Cardiac fibroblast (primary cell): Measurements from ENCODE around the gene TBC1D5.

ENCODE experiments used
- DNase-seq, 2 donors: peaks; one replicate each; pipeline versions ENCODE4 v3.0.0 to v3.0.0-alpha.2; 2010; ENCODE audit warnings: low read depth in 2 of 2
- H3K4me3 ChIP-seq, 2 donors: replicated peaks in 1 of 2; 1 replicate in 1 of 2; 2 replicates in 1 of 2; pipeline ENCODE4 v1.5.1; 2011; ENCODE audit warnings: low read depth in 2 of 2, low read length in 2 of 2, mild to moderate bottlenecking in 2 of 2, moderate library complexity in 1 of 2
- TF ChIP-seq, protein P1 (sequence below): IDR thresholded peaks from one replicate; pipeline ENCODE4 v1.5.1; 2011; ENCODE audit warnings: low read depth, mild to moderate bottlenecking, low read length, inconsistent platforms

The TBC1D5 gene

GRCh38 chr3:17188378-17188777, 554.1 kb downstream of the TBC1D5 start:
- H3K4me3 ChIP-seq = no peak overlapping the region
- TF ChIP-seq, protein P1, sequence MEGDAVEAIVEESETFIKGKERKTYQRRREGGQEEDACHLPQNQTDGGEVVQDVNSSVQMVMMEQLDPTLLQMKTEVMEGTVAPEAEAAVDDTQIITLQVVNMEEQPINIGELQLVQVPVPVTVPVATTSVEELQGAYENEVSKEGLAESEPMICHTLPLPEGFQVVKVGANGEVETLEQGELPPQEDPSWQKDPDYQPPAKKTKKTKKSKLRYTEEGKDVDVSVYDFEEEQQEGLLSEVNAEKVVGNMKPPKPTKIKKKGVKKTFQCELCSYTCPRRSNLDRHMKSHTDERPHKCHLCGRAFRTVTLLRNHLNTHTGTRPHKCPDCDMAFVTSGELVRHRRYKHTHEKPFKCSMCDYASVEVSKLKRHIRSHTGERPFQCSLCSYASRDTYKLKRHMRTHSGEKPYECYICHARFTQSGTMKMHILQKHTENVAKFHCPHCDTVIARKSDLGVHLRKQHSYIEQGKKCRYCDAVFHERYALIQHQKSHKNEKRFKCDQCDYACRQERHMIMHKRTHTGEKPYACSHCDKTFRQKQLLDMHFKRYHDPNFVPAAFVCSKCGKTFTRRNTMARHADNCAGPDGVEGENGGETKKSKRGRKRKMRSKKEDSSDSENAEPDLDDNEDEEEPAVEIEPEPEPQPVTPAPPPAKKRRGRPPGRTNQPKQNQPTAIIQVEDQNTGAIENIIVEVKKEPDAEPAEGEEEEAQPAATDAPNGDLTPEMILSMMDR = no peak
- DNase-seq = no peak

DNA sequence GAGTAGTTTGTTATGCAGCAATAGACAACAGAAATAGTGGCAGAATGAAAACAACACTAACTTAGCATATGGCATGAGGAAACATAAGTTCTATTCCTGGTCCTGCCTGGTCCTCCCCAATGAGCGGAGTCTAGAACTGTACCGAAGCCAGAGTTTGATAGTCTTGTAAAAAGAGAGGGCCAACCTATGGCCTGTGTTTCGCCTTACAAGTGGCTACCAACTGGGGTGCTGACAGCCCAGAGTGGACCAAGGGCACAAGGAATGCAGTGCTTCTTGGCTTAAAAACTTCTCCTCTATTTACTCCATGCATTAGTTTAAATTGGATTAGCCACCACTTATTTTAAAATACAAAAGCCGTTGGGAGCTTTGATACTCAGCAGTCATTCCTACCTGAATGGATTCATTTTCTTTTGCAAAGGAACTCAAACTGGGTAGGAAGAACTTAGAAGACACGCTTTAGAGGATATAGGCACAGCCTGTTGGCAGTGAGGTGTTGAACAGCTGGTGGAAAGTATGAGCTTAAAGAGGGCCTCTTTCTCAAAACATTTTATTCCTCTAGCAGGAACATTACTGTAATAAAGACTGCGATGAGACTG, 554.7 kb downstream of the TBC1D5 start:
- H3K4me3 ChIP-seq = no peak overlapping the region
- DNase-seq = no peak
- TF ChIP-seq, protein P1 = no peak

DNA sequence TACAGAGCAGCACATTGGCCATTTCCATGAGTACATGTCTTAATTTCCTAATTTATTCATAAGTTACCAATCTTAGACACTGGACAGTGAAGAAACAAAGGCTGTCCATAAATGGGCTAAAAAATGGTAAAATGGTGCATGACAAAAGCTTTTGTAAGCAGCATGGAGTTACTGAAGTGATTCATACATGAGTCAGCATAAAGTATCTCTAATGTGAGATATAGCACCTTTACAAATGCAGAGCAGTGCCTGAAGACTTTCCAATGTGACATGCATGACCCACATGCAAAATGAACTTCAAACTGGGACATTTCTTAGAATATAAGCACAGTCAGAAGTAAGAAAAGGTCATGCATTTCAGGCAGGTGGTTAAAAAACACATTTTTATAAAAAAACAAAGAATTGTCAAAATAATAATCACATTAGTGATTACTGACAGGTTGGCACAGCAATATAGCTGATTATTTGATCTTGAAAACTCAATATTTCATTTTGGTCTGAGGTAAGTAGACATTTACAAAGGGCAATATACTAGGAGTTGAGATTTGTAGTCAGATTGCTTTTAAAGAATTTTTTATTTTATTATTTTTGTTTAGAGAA, 558.4 kb downstream of the TBC1D5 start:
- H3K4me3 ChIP-seq = no peak overlapping the region
- DNase-seq = peak; percentile 44 to 69
- TF ChIP-seq, protein P1 = no peak

GRCh38 chr3:17182166-17182565, 560.3 kb downstream of the TBC1D5 start:
- no peak overlapping the region for H3K4me3 ChIP-seq

GRCh38 chr3:17181413-17181907, 561.0 kb downstream of the TBC1D5 start:
- H3K4me3 ChIP-seq = no peak overlapping the region
- DNase-seq = no peak
- TF ChIP-seq, protein P1 = no peak

More at GRCh38 chr3:17182166-17182565, 560.3 kb downstream of the TBC1D5 start:
- no peak for DNase-seq
- TF ChIP-seq, protein P1 = no peak

- TF ChIP-seq, protein P1 = no peak
- peak; percentile 45 to 60 for DNase-seq
- H3K4me3 ChIP-seq = no peak overlapping the region
Measured at GRCh38 chr3:17179381-17180205, 562.8 kb downstream of the TBC1D5 start.
